K562 (cell line): Measurements from ENCODE around the gene AGAP1.

Experiments
- CTCF ChIP-seq, 3 experiments: IDR thresholded peaks in 2 of 3; conservative IDR thresholded peaks in 1 of 3; 2 replicates each; pipeline ENCODE4 v1.5.1; 2011 to 2012; ENCODE audit warnings: low read length in 3 of 3, mild to moderate bottlenecking in 3 of 3, control low read depth in 2 of 3, improper control_type of control experiment in 1 of 3, inconsistent platforms in 1 of 3, low read depth in 1 of 3, mixed read lengths in 1 of 3, moderate library complexity in 1 of 3; ENCODE audit not compliant: insufficient read depth in 2 of 3
- GABPA ChIP-seq: fragments of 200-800 bp; sonication (Bioruptor generic); conservative IDR thresholded peaks from 2 replicates; pipeline ENCODE4 v1.6.1; 2016; ENCODE audit warnings: low read depth, missing genetic modification characterization, missing compliant biosample characterization
- MTF1 ChIP-seq: fragments of 250-450 bp; sonication (Bioruptor Pico); IDR thresholded peaks from 2 replicates; pipeline ENCODE4 v1.9.0; 2021; ENCODE audit warnings: moderate library complexity, mild to moderate bottlenecking, inconsistent platforms, borderline replicate concordance
- POLR2A ChIP-seq: fragments of 450-650 bp; conservative IDR thresholded peaks from 2 replicates; pipeline ENCODE4 v1.6.1; 2016
- RFX7 ChIP-seq: fragments of 250-450 bp; sonication (Bioruptor Pico); IDR thresholded peaks from 2 replicates; pipeline ENCODE4 v1.5.1; 2021; ENCODE audit warnings: mild to moderate bottlenecking
- ZKSCAN1 ChIP-seq: fragments of 150-350 bp; IDR thresholded peaks from 2 replicates; pipeline ENCODE4 v1.6.1; 2016; ENCODE audit warnings: low read depth, low read length

GRCh38 chr2:236044191-236044590 lies 550.3 kb downstream of the AGAP1 start:
- TF ChIP-seq RFX7 (CRISPR knock-in tag) (no peak), ZKSCAN1 (no peak), GABPA (tag) (no peak), POLR2A (no peak), CTCF (IDR thresholded peaks at IDR 0.05 in 2 of 3, conservative IDR thresholded peaks at IDR 0.05 in 1 of 3; ENCODE audit: insufficient read depth in 2 of 3, low read depth in 1 of 3, low read length in 3 of 3) (no peak), MTF1 (CRISPR knock-in tag) (no peak)
